WI38 (cell line): Measurements from ENCODE around the gene WFIKKN1.
"Not testable (repeated sequence)": the region's sequence is repeated elsewhere in the genome, so short reads cannot be mapped to it uniquely, and the experiment has no call there.

Source experiments
- H3K4me3 ChIP-seq: 2 replicates; pipeline ENCODE4 v1.5.1; 2011; ENCODE audit warnings: low read depth, mild to moderate bottlenecking, control low read depth, low read length
- CTCF ChIP-seq: IDR thresholded peaks from 2 replicates; pipeline ENCODE4 v1.5.1; 2012; ENCODE audit warnings: low read depth, mild to moderate bottlenecking, control low read depth, low read length

WFIKKN1 gene

DNA sequence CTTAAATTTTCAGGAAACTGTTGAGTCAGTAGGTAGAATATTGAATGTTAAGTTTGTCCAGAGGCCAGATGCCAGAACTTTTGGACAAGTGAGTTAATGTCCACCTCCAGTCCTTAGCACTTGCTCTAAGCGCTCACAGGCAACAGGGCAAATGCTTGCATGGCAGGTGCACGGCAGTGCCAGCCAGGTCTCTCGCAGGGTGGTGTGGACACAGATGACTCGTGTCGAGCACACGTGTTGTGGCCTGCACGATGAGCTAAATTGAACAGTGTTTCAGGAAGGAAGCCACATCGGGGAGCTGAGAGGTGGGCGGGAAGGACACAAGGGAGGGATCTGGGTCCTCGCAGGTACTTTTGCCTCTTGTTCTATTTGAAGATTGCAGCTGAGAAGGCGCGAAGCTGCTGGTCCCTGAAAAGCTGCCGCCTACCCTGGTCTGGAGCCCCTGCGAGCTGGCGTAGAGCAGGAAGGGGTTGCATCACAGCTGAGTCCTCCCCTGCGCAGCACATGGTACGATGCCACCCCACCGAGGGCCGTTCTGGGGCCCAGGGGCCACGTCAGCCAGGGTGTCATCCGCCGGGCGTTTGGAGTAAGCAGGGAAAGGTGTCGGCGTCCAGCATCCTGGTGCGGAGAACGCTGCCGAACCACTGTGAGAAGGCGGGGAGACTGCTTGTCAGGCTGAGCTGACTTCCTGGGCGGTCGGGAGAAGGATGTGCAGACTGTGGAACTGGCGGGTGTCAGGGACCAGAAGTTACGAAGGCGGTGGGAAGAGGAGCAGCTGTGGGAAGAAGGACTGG lies 34.6 kb upstream of the WFIKKN1 start:
- no peak overlapping the region for H3K4me3 ChIP-seq
- TF ChIP-seq CTCF = no peak

DNA sequence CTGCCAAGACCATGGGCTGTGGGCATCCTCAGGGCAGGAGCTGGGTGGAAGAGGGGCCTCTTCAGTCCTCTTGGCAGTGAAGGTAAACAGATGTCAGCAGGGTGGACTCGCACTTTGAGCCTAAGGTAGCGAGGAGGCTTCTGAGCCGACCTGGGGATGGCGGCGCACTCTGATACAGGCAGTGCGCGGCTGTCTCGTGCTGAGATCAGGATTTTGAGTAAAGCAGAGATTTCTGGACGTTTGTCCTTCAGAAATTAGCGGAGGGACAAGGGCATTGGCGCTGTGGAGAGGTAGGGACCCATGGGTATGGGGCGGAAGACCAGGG lies 34.1 kb upstream of the WFIKKN1 start:
- no peak for TF ChIP-seq CTCF
- no peak overlapping the region for H3K4me3 ChIP-seq

DNA sequence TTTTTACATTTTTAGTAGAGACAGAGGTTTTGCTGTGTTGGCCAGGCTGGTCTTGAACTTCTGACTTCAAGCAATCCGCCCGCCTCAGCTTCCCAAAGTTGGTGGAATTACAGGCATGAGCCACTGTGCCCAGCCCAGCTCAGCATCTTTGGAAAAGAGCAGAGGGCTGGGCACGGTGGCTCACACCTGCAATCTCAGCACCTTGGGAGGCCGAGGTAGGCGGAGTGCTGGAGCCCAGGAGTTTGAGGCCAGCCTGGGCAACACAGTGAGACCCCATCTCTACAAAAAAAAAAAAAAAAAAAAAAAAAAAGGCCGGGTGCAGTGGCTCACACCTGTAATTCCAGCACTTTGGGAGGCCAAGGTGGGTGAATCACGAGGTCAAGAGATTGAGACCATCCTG lies 33.1 kb upstream of the WFIKKN1 start:
- H3K4me3 ChIP-seq = not testable (repeated sequence)

- TF ChIP-seq CTCF = no peak
- no peak overlapping the region for H3K4me3 ChIP-seq
Measured at GRCh38 chr16:598823-599739, 31.7 kb upstream of the WFIKKN1 start.

- no peak overlapping the region for H3K4me3 ChIP-seq
- TF ChIP-seq CTCF = no peak
Measured at GRCh38 chr16:600781-601180, 30.0 kb upstream of the WFIKKN1 start.

DNA sequence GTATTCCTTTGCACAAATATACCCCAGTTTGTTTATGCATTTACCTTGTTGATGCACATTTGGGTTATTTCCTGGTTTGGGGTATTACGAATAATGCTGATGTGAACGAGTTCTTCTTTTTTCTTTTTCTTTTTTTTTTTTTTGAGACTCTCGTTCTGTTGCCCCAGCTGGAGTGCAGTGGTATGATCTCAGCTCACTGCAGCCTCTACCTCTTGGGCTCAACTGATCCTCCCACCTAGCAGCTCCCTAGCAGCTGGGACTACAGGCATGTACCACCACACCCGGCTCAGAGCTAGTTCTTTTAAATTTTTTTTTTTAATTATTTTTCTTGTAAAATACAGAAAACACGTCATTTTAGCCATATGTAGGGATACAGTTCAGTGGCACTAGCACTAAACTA lies 26.9 kb upstream of the WFIKKN1 start:
- no peak overlapping the region for H3K4me3 ChIP-seq
- no peak for TF ChIP-seq CTCF

- H3K4me3 ChIP-seq = no peak overlapping the region
- no peak for TF ChIP-seq CTCF
Measured at GRCh38 chr16:606656-607307, 24.0 kb upstream of the WFIKKN1 start.
